ENCODE results near the gene CPED1.
A peak's percentile ranks its signal among the peaks of the same experiment; 100 is the strongest.
"Not testable (repeated sequence)": the region's sequence is repeated elsewhere in the genome, so short reads cannot be mapped to it uniquely, and the experiment has no call there.

CPED1 gene

GRCh38 chr7:121071662-121072061, 83.2 kb downstream of the CPED1 start:
- no peak for DNase-seq (ENCODE audit: low spot score)

- DNase-seq (ENCODE audit: low spot score): no peak
Measured at GRCh38 chr7:121072826-121073225, 84.3 kb downstream of the CPED1 start.

GRCh38 chr7:121073463-121074099, 85.1 kb downstream of the CPED1 start:
- no peak for DNase-seq (ENCODE audit: low spot score)

GRCh38 chr7:121075424-121075841, 86.9 kb downstream of the CPED1 start:
- not testable (repeated sequence) for DNase-seq (ENCODE audit: low spot score)

GRCh38 chr7:121075952-121076349, 87.4 kb downstream of the CPED1 start:
- DNase-seq (ENCODE audit: low spot score): no peak

- no peak for DNase-seq (ENCODE audit: low spot score)
Measured at GRCh38 chr7:121076350-121077164, 88.0 kb downstream of the CPED1 start.

- DNase-seq (ENCODE audit: low spot score): no peak
Measured at GRCh38 chr7:121077165-121077630, 88.7 kb downstream of the CPED1 start.

GRCh38 chr7:121078701-121079227, 90.3 kb downstream of the CPED1 start:
- DNase-seq (ENCODE audit: low spot score): no peak

- DNase-seq (ENCODE audit: low spot score): no peak
Measured at GRCh38 chr7:121079425-121080169, 91.1 kb downstream of the CPED1 start.

- no peak for DNase-seq (ENCODE audit: low spot score)
Measured at GRCh38 chr7:121080257-121080912, 91.9 kb downstream of the CPED1 start.

- no peak for DNase-seq (ENCODE audit: low spot score)
Measured at GRCh38 chr7:121080913-121081326, 92.4 kb downstream of the CPED1 start.

- DNase-seq (ENCODE audit: low spot score): peak; percentile 32
Measured at GRCh38 chr7:121081327-121081936, 92.9 kb downstream of the CPED1 start.

- no peak for DNase-seq (ENCODE audit: low spot score)
Measured at GRCh38 chr7:121082400-121083101, 94.0 kb downstream of the CPED1 start.

GRCh38 chr7:121083138-121083789, 94.8 kb downstream of the CPED1 start:
- DNase-seq (ENCODE audit: low spot score): no peak

GRCh38 chr7:121083790-121084251, 95.3 kb downstream of the CPED1 start:
- DNase-seq (ENCODE audit: low spot score): no peak

GRCh38 chr7:121084256-121084655, 95.7 kb downstream of the CPED1 start:
- DNase-seq (ENCODE audit: low spot score): no peak

- no peak for DNase-seq (ENCODE audit: low spot score)
Measured at GRCh38 chr7:121084748-121085336, 96.3 kb downstream of the CPED1 start.

GRCh38 chr7:121085922-121086321, 97.4 kb downstream of the CPED1 start:
- DNase-seq (ENCODE audit: low spot score): no peak

GRCh38 chr7:121088870-121089269, 100.4 kb downstream of the CPED1 start:
- no peak for DNase-seq (ENCODE audit: low spot score)

- DNase-seq (ENCODE audit: low spot score): no peak
Measured at GRCh38 chr7:121094829-121095228, 106.3 kb downstream of the CPED1 start.
